HUDEP-2 (cell line): ENCODE measurements around the gene PRKG1.
"Not testable (repeated sequence)": the region's sequence is repeated elsewhere in the genome, so short reads cannot be mapped to it uniquely, and the experiment has no call there.

Source experiments
- DNase-seq, 76 experiments: peaks; one replicate each; lab custom pipeline; 2025; ENCODE audit not compliant: unreplicated experiment in 76 of 76; lab: John Stamatoyannopoulos, UW

PRKG1 gene

GRCh38 chr10:51313251-51313650, 239.0 kb downstream of the PRKG1 start:
- no peak for DNase-seq

GRCh38 chr10:51313773-51314478, 239.6 kb downstream of the PRKG1 start:
- DNase-seq: no peak

DNA sequence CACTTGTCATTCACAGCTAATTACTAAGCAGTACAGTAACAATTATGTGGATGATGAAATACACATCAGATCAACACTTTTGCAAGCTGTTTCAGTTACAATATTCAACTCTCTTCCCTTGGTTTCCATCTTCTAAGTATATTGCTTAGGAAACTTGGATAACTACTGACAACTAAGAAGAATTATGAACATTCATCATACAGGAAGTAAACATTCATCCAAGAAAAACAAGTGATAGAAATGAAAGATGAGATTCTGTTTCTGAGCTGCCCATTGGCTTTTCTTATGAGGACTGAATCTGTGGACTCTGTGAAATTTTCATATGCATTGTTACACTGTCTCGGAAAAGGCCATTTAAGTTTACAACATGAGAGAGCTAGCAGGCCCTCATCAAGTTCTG, 240.2 kb downstream of the PRKG1 start:
- DNase-seq: no peak

- DNase-seq: no peak
Measured at GRCh38 chr10:51318399-51319172, 244.3 kb downstream of the PRKG1 start.

GRCh38 chr10:51319173-51319435, 244.8 kb downstream of the PRKG1 start:
- no peak for DNase-seq

DNA sequence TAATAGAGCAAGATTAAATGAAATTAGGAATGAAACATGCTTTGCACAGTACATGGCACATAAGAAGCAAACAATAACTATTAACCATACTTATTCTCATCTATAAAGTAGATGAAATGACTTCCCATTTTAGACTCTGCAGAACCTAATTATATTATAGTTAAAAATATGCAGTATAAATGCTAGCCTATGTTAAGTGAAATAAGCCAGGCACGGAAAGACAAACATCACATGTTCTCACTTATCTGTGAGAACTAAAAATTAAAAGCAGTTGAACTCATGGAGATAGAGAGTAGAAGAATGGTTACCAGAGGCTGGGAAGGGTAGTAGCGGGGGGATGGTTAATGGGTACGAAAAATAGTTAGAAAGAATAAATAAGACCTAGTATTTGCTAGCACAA, 247.0 kb downstream of the PRKG1 start:
- no peak for DNase-seq

- no peak for DNase-seq
Measured at GRCh38 chr10:51321980-51322379, 247.7 kb downstream of the PRKG1 start.

DNA sequence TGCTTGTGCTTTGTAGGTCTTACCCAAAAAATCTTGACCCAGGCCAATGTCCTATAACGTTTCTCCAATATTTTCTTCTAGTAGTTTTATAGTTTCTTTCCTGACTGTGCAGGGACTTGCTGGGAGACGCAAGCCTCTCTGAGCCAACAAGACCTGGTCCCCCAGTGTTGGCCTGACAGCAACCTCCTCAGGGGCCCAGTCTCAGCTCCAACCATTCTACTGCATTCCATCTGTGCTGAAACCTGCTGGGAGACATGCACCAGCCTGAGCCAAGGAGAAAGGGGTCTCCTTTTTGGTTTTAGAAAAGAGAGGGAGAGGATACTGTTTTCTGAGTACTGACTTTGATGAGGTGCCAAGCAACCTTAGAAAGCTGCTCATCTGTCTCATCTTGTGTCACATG, 251.4 kb downstream of the PRKG1 start:
- DNase-seq: no peak

GRCh38 chr10:51326174-51326573, 251.9 kb downstream of the PRKG1 start:
- DNase-seq: no peak

- DNase-seq: no peak
Measured at GRCh38 chr10:51327432-51327831, 253.1 kb downstream of the PRKG1 start.

- no peak for DNase-seq
Measured at GRCh38 chr10:51340366-51340765, 266.1 kb downstream of the PRKG1 start.

- DNase-seq: no peak
Measured at GRCh38 chr10:51340845-51341610, 266.7 kb downstream of the PRKG1 start.

DNA sequence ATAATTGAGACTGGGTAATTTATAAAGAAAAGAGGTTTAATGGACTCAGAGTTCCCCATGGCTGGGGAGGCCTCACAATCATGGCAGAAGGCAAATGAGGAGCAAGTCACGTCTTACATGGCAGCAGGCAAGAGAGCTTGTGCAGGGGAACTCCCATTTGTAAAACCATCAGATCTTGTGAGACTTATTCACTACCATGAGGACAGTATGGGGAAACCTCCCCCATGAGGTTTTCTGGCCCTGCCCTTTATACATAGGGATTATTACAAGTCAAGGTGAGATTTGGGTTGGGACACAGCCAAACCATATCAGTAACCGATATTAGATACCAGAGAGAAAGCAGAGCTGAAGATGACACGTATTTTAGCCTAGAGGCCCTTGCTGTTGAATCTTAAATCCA, 267.5 kb downstream of the PRKG1 start:
- DNase-seq: not testable (repeated sequence)

DNA sequence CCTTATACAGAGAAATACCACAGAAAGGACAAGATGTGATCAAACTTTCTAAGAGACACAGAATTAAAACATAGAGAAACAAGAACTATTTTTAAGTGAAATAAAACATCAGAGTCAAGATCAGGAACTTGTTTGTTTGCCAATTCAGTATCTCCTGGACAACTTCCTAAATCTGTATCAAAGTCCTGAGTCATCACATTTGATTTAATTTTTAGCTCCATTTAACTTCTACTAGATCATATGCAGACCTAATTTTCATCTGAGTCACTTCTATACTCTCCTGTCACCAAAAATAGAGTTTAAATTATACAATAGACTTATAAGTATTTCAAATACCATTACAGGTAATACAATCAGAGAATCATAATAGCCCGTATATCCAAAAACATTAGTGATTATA, 268.1 kb downstream of the PRKG1 start:
- DNase-seq: no peak

DNA sequence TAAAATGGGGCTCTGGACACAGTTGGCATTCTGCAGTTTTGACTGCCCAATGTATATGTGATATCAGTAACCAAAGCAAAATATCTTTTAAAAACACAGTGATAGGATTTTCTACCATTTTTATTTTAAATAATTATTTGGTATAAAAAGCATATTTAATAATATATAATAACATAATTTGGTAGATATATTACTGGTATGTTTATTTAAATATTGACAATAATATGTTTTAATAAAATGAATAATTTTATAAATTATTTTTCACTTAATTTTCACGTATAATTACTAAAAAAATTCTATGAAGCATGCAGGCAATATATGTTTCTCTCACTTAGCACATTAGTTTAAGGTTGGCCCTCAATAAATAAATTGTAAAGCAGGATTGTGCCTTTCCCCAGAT, 269.1 kb downstream of the PRKG1 start:
- no peak for DNase-seq

DNA sequence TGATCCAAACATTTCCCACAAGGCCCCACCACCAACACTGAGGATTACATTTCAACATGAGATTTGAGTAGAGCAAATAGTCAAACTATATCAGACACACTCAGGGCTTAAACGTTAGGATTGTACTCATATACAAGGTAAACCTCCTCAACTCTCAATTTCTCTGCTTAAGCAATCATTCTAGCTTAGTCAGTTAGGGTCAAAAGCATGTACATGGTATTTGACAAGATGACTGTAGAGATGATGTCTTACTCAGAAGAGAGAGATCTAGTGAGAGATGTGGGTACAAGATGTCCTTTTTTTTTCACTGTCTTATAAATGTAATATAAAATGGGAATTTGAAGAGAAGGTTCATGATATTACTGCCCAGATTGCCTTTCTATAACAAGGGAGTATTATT, 270.1 kb downstream of the PRKG1 start:
- DNase-seq: no peak

- DNase-seq: no peak
Measured at GRCh38 chr10:51348622-51349021, 274.3 kb downstream of the PRKG1 start.

DNA sequence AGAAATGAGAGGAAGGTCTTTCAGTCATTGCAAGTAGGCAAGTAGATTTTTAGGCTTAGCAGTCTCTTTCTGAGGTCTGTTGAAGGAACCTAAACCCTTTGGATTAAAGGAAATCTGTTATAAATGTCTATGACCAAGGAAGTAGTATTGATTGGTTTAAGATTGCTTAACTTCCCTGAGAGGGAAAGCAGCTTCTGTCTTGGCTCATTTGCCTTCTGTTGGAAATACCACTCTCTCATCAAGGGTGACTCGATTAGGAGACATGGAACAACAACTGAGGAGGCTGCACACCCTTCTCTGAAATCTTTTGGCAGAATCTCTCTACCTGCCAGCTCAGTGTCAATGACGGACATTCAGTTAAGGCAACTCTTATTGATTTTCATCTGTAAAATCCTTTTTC, 282.9 kb downstream of the PRKG1 start:
- DNase-seq: no peak

DNA sequence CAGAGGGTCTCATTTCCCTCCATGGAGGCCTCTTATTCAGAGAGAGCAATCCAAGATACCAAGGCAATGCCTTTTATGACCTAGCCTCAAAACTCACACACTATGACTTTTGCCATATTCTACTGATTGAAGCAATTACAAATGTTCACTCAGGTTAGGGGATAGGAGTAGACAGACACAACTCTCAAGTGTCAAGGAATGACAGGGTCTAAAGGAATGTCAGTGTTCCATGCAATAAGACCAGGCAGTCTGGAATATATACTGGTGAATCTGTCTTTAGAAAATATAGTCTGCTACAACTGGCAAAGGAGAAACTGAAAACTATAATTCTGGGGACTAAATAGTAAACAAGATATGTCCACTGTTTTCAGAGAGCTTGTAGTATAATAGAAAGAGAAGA, 283.9 kb downstream of the PRKG1 start:
- DNase-seq: no peak

- no peak for DNase-seq
Measured at GRCh38 chr10:51363415-51363814, 289.1 kb downstream of the PRKG1 start.

DNA sequence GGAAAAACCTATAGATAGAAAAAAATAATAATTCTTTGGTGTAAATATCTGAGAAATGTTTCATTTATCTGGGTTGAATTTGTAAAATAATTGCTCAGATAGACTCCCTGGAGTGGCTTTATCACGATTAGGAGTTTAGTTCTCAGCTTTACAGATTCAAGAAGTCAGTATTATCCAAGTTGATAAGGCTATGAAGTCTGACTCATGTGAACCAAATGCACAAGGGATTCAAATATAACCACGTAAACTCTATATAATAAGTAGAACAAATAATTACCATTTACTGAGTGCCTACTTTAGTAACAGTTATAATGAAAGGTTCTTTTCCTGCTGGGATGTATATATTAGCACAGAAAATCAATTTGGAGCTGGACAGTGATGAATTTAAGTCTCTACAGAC, 290.4 kb downstream of the PRKG1 start:
- DNase-seq: no peak

GRCh38 chr10:51366044-51366443, 291.8 kb downstream of the PRKG1 start:
- no peak for DNase-seq
